MV-4-11 (cell line): Measurements from ENCODE around the gene HKDC1.

Experiments
- DNase-seq: peaks from one replicate; lab custom pipeline; 2025; lab: John Stamatoyannopoulos, UW

Gene HKDC1

DNA sequence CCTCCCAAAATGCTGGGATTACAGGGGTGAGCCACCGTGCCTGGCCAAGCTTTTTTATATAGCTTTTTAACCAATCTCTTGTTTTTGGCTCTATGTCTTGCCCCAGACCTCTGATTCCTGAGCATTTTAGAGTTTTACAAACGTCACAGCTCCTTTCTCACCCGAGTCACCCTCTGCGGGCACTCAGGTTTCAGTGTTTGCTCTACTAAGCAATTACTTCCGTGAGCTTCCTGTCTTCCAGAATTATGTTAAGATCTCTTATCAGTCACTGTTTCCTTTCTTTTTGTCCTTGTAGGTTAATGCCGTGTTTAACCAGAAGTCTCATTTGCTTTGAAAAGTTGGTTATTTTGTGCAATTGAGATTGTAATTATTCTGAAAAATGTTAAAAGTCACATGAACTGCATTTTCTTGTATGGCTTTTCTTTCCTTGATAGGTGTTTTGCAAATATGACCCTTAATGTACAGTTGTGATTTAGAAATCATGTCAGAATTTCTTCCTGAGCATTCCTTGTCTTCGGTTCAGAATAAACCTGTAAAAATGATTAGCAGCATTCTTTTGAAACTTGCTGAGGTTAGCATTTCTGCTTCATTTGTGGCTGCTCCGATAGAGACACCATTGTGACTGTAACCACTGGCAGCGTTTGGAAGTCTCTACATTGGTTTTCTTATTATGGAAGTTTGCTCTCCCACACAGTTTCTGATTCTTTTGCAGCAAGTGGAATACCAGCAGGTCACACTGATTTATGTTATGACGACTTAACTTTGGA lies 4.5 kb upstream of the HKDC1 start:
- DNase-seq, result no peak

DNA sequence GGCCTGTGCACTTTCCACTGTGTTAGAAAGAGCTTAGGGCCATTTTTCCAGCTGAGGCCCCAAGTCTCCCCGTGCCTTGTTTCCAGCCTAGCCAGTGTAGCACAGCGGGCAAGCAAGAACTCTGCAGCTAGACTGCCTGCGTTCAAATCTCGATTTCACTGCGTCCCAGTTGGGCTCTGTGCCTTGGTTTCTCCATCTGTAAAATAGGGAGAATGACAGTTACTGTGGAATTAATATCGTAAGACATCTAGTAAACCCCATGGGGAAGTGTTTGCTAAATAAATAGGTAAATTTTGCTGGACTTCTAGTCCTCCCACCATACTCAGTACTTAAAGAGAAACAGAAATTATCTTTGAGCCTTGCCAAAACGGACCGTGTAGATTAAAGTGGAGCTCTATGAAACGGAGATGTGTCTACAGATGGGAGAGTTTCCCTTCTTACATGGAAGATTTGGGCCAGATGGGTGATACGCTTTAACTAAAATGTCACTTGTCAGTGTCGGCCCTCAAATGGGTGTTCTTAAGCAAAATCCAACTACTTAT lies 3.5 kb upstream of the HKDC1 start:
- DNase-seq, result no peak

DNA sequence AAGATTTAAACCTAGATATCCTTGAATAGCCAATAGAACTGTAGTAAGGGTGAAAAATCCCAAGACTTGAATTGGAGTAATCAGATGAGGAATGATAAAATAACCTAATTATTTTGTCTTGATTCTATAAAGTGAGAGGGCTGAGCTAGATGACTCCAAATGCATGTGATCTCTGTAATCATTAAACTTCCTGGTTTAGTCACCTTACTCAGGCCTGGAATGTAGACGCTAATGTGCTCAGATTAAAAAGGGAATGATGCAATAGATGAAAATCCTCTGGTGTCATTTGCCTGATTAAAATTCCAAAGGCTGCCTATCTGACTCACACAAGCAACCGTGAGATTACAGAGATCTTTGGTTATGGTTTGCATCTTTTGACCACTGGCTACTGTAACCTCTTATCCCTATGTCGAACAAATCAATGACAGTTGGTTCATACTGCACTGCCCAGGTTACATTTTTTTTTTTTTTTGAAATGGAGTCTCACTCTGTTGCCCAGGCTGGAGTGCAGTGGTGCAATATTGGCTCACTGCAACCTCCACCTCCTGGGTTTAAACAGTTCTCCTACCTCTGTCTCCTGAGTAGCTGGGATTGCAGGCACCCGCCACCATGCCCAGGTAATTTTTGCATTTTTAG lies 2.9 kb upstream of the HKDC1 start:
- DNase-seq, result no peak

DNA sequence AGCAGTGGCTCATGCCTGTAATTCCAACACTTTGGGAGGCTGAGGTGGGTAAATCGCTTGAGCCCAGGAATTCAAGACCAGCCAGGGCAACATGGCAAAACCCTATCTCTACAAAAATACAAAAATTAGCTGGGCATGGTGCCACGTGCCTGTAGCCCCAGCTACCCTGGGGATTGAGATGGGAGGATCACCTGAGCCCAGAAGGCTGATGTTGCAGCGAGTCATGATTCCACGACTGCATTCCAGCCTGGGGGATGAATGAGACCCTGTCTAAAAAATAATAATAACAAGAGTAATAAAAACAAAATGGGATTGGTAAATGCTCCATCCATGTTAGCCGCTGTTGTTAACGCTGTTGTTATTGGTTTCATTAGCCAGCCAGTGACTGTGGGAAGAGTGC lies 1.3 kb upstream of the HKDC1 start:
- no peak for DNase-seq

DNA sequence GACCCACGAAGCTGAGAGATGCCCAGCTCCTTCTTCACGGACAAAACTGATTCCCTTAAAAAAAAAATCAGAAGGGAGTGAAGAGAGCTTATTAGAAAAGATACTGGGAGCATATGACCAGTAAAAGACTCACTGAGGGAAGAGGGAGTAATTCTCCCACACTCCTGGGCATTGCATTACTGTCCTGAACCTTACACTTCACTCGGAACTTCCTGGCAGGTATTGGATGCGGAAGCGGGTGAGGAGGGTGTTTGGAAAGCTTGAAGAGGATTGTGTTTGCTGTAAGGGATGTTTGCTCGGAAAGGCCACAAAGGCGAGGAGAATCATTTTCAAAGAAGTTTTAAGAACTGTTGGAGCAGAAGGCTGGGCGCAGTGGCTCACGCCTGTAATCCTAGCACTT lies 375 bp downstream of the HKDC1 start:
- no peak for DNase-seq

DNA sequence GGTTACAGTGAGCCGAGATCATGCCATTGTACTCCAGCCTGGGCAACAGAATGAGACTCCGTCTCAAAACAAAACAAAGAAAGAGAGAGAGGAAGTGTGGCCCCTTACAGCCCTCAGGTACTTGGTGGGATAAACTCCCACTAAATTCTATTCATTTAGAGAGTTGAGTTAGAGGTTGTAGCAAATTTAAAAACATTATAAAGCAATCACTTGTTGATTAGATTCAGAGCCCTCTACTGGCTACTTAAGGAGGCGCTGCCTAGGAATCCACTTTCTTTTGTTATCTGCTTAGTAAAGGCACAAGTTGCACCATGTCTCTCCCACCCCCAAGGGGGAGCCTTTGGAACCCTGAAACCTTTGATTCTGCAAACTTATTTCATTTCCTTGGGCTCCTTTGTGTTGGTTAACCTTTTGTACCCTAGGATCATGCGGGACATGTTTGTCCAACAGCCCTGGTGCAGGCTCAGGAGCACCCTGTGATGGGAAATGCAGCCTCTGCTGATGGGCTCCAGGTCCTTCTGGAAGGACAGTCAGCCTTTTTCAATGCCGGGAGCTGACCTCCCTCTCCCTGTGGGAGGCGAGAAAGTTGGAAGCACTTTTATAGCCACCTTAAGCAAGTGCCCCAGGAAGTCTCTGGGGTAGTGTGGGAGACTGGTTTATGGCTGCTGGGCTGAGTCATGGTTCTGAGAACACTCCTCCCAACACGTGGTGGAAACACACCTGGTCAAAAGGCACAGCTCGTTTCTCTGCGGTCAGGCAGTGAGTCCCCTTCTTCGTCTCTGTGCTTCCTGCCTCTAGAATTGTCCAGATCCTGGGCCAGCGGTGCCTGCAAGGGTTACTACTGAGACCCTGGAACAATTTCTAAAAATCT lies 2.3 kb downstream of the HKDC1 start:
- peak; percentile 62 for DNase-seq

DNA sequence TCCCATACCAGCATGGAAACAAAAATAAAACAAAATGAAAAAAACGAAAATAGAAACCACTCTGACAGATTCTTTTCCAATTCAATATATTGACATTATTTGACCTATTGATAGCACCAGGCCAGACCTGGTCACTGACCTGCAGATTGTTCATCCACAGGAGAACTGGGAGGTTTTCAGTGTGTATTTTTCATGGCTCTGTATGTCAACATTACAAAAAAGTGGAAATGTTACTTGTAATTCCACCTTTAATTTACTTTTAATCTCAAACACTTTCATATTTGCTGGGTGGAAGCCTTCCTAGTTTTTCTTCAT lies 2.9 kb downstream of the HKDC1 start:
- no peak for DNase-seq

DNA sequence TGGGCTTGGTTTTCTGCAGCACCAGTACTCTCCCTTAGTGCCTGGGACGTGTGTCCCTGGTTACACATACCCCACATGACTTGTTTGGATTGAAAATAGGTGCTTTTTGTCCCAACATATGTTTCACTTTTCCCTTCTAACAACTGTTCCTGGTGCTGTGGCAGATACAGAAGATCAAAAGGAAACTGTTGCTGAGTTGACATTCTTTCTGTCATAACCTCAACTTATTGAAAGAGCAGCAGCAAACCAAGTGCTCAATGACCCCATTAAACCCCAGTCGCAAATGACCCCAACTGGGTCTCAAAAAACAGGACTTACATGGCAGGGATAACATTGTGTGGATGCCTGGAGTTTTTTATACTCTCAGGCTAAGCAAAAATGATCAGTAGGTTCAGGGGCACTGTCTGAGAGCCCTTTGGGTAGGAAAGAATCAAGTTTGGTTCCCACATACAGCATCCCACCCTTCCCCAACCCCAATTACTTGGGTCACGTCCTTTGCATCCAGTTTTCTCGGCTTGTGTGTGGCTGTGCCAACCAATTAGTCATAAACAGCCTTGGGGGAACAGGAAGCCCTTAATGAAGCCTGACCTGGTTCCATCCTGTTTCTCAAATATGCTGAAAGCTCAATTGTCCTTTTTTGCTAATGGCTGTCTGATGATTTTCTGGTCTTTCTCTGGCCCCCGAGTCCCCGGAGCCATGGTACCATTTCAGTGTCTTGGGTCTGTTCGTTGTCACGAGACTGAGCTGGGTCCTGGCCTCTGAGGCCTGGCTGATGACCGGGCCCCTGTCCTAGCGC lies 4.9 kb downstream of the HKDC1 start:
- DNase-seq, result no peak

DNA sequence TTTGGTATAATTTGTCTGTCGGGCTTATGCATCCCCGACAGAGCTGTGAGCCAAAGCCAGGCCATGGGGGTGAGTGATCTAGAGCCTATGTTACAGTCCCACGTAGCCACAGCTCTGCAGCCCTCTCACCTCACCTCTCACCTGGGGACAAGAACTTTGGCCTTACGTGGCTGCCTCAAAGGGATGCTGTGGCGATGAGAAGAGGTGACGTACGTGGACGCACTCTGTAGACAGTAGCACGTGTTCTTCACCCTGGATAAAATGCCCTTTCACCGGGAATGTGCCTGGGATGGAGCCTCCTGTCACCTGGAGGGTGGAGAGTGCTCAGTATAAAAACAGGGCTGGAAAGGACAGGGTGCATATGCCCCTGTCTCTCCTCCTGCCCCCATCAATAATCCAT lies 5.5 kb downstream of the HKDC1 start:
- DNase-seq, result no peak

DNA sequence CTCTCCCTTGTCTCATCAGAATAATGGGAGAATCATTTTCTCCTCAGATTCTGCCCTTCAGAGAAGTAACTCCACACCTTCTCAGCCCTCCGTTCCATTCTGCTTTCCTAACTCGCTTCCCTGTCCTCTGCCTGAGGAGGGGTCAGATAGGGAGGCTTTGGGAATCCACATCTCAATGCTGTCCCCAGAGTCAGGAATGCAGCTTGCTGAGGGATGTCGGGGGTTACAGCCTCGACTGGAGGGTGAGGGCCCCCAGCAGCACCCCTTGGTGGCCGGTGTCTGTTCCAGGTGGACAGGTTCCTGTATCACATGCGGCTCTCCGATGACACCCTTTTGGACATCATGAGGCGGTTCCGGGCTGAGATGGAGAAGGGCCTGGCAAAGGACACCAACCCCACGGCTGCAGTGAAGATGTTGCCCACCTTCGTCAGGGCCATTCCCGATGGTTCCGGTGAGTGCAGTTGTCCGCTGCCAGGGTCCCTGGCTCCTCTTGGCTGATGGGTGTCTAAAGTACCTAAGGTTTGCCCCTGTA lies 6.9 kb downstream of the HKDC1 start:
- DNase-seq, result no peak

DNA sequence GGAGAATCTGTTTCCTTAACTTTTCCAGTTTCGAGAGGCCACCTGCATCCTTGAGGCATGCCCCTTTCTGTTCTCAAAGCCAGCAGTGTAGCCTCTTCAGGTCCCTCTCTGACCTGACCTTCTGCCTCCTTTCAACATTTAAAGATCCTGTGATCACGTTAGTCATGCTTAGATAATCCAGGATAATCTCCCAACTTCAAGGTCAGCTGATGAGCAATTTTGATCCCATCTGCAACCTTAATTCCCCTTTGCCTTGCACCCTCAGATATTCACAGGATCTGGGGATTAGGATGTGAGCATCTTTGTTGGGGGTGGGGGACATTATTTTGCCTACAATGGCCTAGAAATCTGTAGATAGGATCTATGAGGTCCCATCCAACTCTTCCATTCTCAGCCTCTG lies 8.0 kb downstream of the HKDC1 start:
- DNase-seq, result no peak

DNA sequence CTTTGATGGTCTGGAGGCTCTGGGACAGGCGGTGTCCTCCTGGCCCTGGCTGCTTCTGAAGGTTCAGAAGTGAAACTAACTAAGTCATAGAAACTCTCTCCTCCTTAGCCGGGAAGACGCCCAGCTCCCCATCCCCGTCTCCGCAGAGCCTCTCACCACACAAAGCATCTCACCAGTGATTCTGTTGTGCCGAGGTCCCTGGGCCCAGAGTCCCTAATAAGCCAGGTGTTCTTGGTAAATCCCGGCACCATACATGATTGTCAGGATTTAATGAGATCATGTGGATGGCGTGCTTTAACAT lies 9.4 kb downstream of the HKDC1 start:
- no peak for DNase-seq

DNA sequence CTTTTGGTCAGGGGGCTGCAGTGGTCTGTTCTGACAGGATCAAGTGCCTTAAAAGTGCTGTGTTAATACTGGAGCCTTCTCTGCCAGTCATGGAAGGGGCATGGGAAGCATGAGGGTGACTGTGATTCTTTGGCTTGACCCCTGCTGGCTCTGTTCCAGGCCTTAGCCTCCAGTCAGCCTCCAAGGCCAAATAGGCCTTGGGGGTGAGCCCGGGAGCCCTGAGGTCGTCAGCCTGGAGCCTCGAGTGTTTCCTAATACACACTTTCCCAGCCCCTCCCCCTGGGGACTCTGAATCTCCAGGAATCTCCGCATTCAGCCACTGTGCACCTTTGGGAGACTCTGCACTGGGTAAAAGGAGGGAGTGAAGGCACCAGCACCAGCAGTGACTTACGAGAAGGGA lies 10.0 kb downstream of the HKDC1 start:
- DNase-seq, result no peak

DNA sequence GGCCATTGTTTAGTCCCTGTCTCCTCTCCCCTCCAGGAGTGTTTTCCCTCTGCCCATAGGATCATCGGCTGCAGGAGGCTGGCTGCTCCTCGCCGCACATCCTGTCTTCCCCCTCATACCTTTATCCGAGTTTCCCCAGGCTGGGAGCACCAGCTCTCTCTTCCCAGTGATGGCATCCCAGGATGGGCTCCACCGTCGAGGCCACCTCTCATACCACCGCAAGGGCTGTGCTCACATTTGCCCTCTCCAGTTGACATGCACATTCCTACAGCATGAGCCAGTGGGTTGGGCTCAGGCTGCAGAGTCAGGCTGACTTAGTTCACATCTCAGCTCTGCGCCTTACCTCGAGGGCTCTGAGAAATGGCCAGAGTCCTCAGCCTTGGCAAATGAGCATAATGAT lies 12.1 kb downstream of the HKDC1 start:
- DNase-seq, result no peak

DNA sequence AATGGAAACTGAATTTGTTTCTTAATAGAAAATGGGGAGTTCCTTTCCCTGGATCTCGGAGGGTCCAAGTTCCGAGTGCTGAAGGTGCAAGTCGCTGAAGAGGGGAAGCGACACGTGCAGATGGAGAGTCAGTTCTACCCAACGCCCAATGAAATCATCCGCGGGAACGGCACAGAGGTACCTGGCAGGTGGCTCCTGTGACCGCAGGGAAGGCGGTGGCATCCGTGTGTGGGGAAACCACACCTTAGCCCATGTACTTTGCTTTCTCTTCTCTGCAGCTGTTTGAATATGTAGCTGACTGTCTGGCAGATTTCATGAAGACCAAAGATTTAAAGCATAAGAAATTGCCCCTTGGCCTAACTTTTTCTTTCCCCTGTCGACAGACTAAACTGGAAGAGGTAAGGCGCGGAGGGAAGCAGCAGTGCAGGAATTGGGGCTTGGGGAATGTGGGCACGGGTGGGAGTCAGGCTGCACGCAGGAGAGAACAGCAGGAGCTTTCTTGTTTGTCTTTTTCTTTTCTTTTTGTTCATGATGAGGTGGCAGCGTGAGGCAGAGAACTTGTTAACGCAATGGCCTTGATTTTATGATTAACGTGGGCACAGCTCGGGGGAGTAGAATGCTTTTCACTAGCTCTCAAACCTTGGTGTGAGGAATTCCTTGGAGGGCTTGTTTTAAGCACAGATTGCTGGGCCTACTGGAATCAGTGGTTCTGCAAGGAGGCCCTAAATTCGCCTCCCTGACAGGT lies 12.8 kb downstream of the HKDC1 start:
- no peak for DNase-seq

DNA sequence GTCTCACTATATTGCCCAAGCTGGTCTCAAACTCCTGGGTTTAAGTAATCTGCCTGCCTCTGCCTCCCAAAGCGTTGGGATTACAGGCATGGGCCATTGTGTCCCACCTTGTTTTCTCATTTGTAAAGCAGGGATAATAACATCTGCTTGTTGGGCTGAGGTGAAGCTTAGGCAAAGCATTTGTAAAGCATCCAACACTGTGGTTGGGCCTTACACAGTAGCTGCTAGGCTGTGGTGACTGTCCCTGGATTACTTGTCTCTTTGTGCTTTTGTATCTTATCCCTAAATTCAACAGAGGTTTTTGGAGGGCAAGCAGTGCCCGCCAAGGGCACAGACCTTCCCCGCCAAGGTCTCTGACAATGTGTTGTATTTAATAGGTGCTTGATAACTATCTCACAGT lies 14.3 kb downstream of the HKDC1 start:
- no peak for DNase-seq

DNA sequence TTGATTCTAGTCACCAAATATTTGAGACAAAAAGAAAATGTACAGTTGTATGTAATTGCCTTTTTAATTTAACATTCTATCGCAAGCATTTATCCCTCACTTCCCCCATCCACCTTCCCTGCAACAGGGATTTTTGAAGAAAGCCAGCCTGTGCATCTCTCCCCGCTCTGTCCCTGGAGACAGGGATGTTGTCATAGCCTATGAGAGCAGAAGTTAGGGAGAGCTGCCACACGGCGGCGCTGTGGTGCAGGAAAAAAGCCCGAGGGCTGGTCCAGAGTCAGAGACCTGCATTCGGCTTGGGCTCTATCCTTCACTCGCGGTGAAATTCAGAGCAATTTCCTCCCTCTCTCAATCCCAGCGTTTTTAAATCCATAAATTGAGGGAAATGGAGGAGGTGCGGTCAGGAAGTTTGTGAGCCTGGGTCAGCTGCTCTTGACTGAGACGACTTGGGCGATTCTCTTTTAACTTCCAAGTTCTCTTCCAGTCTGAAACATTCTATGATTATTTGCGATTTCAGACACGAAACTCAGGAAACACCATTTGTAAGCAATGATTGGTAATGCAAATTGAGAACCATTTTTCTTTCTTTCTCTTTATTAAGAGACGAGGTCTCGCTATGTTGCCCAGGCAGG lies 17.5 kb downstream of the HKDC1 start:
- DNase-seq, result peak; percentile 73

DNA sequence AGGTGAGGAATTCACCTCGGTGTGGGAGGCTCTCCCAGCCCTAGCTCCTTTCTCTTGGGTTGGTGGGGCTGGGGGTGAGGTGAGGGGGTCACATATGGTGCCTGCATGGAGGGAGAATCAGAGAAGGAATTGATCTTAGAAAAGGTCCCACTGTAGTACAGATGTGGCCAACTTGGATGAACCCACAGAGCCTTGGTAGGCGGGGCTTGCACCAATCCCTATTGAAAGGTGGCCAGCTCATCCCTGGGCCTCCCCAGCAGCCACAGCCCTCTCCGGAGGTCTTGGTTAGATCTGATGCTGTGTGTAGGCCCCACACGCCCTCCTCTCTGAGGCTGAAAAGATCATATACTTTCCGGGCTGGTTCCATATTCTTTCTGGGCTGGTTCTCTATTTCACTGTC lies 19.0 kb downstream of the HKDC1 start:
- no peak for DNase-seq

DNA sequence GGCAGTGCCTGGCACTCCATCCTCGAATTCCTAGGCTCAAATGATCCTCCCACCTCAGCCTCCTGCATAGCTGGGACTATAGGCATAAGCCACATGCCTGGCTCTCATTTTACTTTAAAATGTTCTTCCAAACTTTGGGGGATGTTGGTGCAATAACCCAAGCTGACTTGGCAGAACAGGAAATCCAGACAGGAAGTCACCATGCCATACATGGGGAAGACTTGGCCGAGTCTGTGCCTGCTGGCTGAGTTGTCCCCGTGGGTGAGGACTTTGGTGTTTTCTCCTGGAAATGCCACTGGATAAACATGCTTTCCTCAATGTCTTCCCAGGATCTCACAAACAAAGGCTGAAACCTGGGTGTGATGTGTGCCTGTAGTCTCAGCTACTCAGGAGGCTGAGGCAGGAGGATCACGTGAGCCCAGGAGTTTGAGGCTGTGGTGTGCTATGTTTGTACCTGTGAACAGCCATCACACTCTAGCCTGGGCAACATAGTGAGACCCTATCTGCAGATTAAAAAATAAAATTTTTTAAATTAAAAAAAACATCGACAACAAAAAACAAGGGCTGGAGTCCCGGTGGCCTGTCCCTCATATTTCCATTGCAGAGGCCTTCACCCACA lies 19.8 kb downstream of the HKDC1 start:
- peak; percentile 51 for DNase-seq

DNA sequence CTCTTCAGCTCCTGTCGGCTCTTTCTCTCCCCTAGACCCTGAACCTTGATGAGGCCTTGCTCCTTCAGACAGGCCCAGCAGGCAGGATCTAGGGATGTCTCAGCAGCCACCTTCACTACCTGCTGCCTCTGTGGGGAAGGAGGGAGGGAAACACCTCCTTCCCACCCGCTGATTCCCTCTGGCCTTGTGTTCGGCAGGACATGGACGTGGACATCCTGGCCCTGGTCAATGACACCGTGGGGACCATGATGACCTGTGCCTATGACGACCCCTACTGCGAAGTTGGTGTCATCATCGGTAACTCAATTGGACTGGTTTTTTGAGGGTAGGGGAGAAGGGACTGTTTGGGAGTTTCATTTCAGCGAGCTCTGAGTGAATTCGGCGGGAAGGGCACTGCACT lies 20.3 kb downstream of the HKDC1 start:
- no peak for DNase-seq
